K562 (cell line): ENCODE data around the gene LLPH. TPM values are rescaled to one million over a fixed set of nuclear protein-coding genes. Genes with fewer than 3 reads are reported as not detected.

Experiments
- CBFA2T2 ChIP-seq: fragments of 450-650 bp; conservative IDR thresholded peaks from 2 replicates; pipeline ENCODE4 v1.6.1; 2017; ENCODE audit warnings: mild to moderate bottlenecking
- HINFP ChIP-seq: fragments of 450-650 bp; conservative IDR thresholded peaks from 2 replicates; pipeline ENCODE4 v1.6.1; 2016; ENCODE audit warnings: missing genetic modification characterization, low read depth, mild to moderate bottlenecking, control low read depth, missing compliant biosample characterization
- ID3 ChIP-seq, 2 experiments: fragments of 250-450 bp in 1 of 2; fragments of 450-650 bp in 1 of 2; sonication (Bioruptor Pico) in 1 of 2; IDR thresholded peaks; 2 replicates each; pipeline versions ENCODE4 v1.6.1 to v1.8.0; 2016 to 2021; ENCODE audit warnings: mild to moderate bottlenecking in 2 of 2, moderate library complexity in 2 of 2, missing compliant biosample characterization in 1 of 2, missing genetic modification characterization in 1 of 2
- MBD1 ChIP-seq: fragments of 250-450 bp; sonication (Bioruptor Pico); IDR thresholded peaks from 2 replicates; pipeline ENCODE4 v1.8.0; 2022; ENCODE audit warnings: inconsistent platforms
- MLLT1 ChIP-seq, 2 experiments: fragments of 450-650 bp; IDR thresholded peaks; 2 replicates each; pipeline ENCODE4 v1.6.1; 2016
- MXI1 ChIP-seq: IDR thresholded peaks from 2 replicates; pipeline ENCODE4 v1.6.1; 2011; ENCODE audit warnings: low read depth, mild to moderate bottlenecking, improper control_type of control experiment, low read length
- NR2C1 ChIP-seq, 2 experiments: fragments of 450-650 bp; IDR thresholded peaks; 2 replicates each; pipeline ENCODE4 v1.6.1; 2017; ENCODE audit warnings: mild to moderate bottlenecking in 2 of 2, antibody characterized with exemption in 1 of 2, inconsistent platforms in 1 of 2, missing compliant biosample characterization in 1 of 2, missing genetic modification characterization in 1 of 2
- PCBP1 ChIP-seq: fragments of 200-400 bp; formaldehyde crosslinking; IDR thresholded peaks from 2 replicates; pipeline ENCODE4 v1.6.1; 2018; ENCODE audit warnings: mild to moderate bottlenecking, low read depth, low read length; ENCODE audit not compliant: poor library complexity, severe bottlenecking
- PRMT5 ChIP-seq: sonication (generic); formaldehyde crosslinking; IDR thresholded peaks from 2 replicates; pipeline ENCODE4 v1.5.0; 2020; ENCODE audit warnings: missing genetic modification reagents
- SAFB ChIP-seq: fragments of 200-400 bp; formaldehyde crosslinking; IDR thresholded peaks from 2 replicates; pipeline ENCODE4 v1.6.1; 2017; ENCODE audit warnings: low read depth, low read length, borderline replicate concordance
- SLC30A9 ChIP-seq: fragments of 250-450 bp; sonication (Bioruptor Pico); IDR thresholded peaks from 2 replicates; pipeline ENCODE4 v1.8.0; 2022; ENCODE audit warnings: mild to moderate bottlenecking, moderate library complexity
- SREBF1 ChIP-seq: fragments of 150-350 bp; IDR thresholded peaks from 2 replicates; pipeline ENCODE4 v1.6.1; 2014; ENCODE audit warnings: antibody characterized with exemption, low read depth, low read length, borderline replicate concordance
- TEAD4 ChIP-seq, 2 experiments: sonication (generic) in 1 of 2; formaldehyde crosslinking in 1 of 2; IDR thresholded peaks; 2 replicates each; pipeline versions ENCODE4 v1.6.1 to v1.8.0; 2012 to 2022; ENCODE audit warnings: borderline replicate concordance in 1 of 2, inconsistent platforms in 1 of 2, low read length in 1 of 2, mild to moderate bottlenecking in 1 of 2, missing genetic modification reagents in 1 of 2
- ZMIZ1 ChIP-seq, 2 experiments: fragments of 150-350 bp in 1 of 2; IDR thresholded peaks; 2 replicates each; pipeline ENCODE4 v1.6.1; 2012 to 2016; ENCODE audit warnings: low read depth in 2 of 2, low read length in 2 of 2, mild to moderate bottlenecking in 1 of 2, moderate library complexity in 1 of 2
- ZNF561 ChIP-seq: fragments of 450-650 bp; formaldehyde crosslinking; conservative IDR thresholded peaks from 2 replicates; pipeline ENCODE4 v1.4.0; 2020; ENCODE audit warnings: mild to moderate bottlenecking, moderate library complexity
- ZNF695 ChIP-seq: fragments of 450-650 bp; formaldehyde crosslinking; IDR thresholded peaks from 2 replicates; pipeline ENCODE4 v1.4.0; 2020; ENCODE audit warnings: mild to moderate bottlenecking, moderate library complexity
- polyA plus RNA-seq, 8 experiments: library from polyadenylated mRNA; depleted of rRNA in 4 of 8; stranded (reverse) in 5 of 8; unstranded in 3 of 8; fragments of >200 nt; fragmentation: Nextera tagmentation in 2 of 8; fragmentation: Illumina TruSeq in 1 of 8; extraction: Ambion mirVana in 2 of 8; extraction: Trizol in 1 of 8; gene quantifications; 2 replicates each; pipeline versions ENCODE4 v1.2.1 to v1.2.3, GENCODE V29; 2011 to 2014; ENCODE audit warnings: inconsistent platforms in 1 of 8, missing spikeins in 1 of 8
- total RNA-seq, 7 experiments: library from RNA; depleted of rRNA in 6 of 7; stranded (reverse); fragments of >200 nt in 6 of 7; fragmentation: Illumina TruSeq in 2 of 7; extraction: Trizol in 2 of 7; gene quantifications; 2 replicates each; pipeline versions ENCODE4 v1.2.1 to v1.2.3, GENCODE V29; 2011 to 2021; ENCODE audit warnings: low replicate concordance in 1 of 7

Gene LLPH
- total and polyA plus RNA-seq, 9 of the 15 experiments (the other 6 are each of a cell fraction or from before 2014, with no cell fraction given): 19.1 to 87.3 (median 59.6) TPM

GRCh38 chr12:66130267-66131066, at the start of gene LLPH (continued):
- TF ChIP-seq ZMIZ1 (IDR thresholded peaks at IDR 0.05; ENCODE audit: low read depth in 2 of 2, low read length in 2 of 2) (peak in 1 of 2 experiments; percentile 57; a peak in 1 of 4 replicates), MXI1 (0 out of 2 replicates have a peak, but pooled peaks have one; percentile 43), TEAD4 (IDR thresholded peaks at IDR 0.05; ENCODE audit: low read length) (no peak), TEAD4 (CRISPR knock-in tag; IDR thresholded peaks at IDR 0.05; ENCODE audit: borderline replicate concordance) (no peak), SAFB (no peak), ID3 (CRISPR knock-in tag; IDR thresholded peaks at IDR 0.05) (no peak), ID3 (tag; IDR thresholded peaks at IDR 0.05) (no peak), SREBF1 (no peak), HINFP (tag) (no peak), PCBP1 (no peak), SLC30A9 (CRISPR knock-in tag) (no peak), NR2C1 (IDR thresholded peaks at IDR 0.05) (peak; percentile 35; the same call in 1 of the 2 replicates), NR2C1 (tag; IDR thresholded peaks at IDR 0.05) (0 out of 2 replicates have a peak, but pooled peaks have one; percentile 23), MLLT1 (IDR thresholded peaks at IDR 0.05) (no peak), CBFA2T2 (no peak), ZNF561 (CRISPR knock-in tag) (no peak), MBD1 (CRISPR knock-in tag) (no peak), ZNF695 (CRISPR knock-in tag) (no peak), PRMT5 (CRISPR knock-in tag) (0 out of 2 replicates have a peak, but pooled peaks have one; percentile 54)
